Measurements from ENCODE around the gene GOSR1. TPM values are rescaled to one million over a fixed set of nuclear protein-coding genes. Genes with fewer than 3 reads are reported as not detected.
A peak's percentile ranks its signal among the peaks of the same experiment; 100 is the strongest.

GOSR1 gene
- total RNA-seq, 1 donor from 2014 or later = 38.3 TPM

GRCh38 chr17:30514895-30515596, 37.8 kb downstream of the GOSR1 start:
- DNase-seq (ENCODE audit: low read depth) = no peak
- peaks cover 3% of the 10 kb centered on the region for H3K36me3 ChIP-seq (ENCODE audit: control insufficient read depth, insufficient read depth, low read length)
- no peaks in the 10 kb centered on the region for H3K27me3 ChIP-seq (ENCODE audit: control insufficient read depth, insufficient read depth, low read length)
- H3K4me3 ChIP-seq (ENCODE audit: low read depth, low read length) = no peak overlapping the region
- no peak for TF ChIP-seq CTCF (IDR thresholded peaks at IDR 0.05; ENCODE audit: insufficient read depth, low read length, poor library complexity, severe bottlenecking)

GRCh38 chr17:30517786-30518185, 40.6 kb downstream of the GOSR1 start:
- Histone ChIP-seq H3K27me3 (ENCODE audit: control insufficient read depth, insufficient read depth, low read length) (no peaks in the 10 kb centered on the region), H3K4me3 (ENCODE audit: low read depth, low read length) (no peak overlapping the region), H3K36me3 (ENCODE audit: control insufficient read depth, insufficient read depth, low read length) (peaks cover 3% of the 10 kb centered on the region)
- DNase-seq (ENCODE audit: low read depth) = no peak
- TF ChIP-seq CTCF (IDR thresholded peaks at IDR 0.05; ENCODE audit: insufficient read depth, low read length, poor library complexity, severe bottlenecking) = no peak

GRCh38 chr17:30519166-30519565, 42.0 kb downstream of the GOSR1 start:
- H3K27me3 ChIP-seq (ENCODE audit: control insufficient read depth, insufficient read depth, low read length) = no peaks in the 10 kb centered on the region
- TF ChIP-seq CTCF (IDR thresholded peaks at IDR 0.05; ENCODE audit: insufficient read depth, low read length, poor library complexity, severe bottlenecking) = no peak
- peaks cover 1% of the 10 kb centered on the region for H3K36me3 ChIP-seq (ENCODE audit: control insufficient read depth, insufficient read depth, low read length)
- no peak for DNase-seq (ENCODE audit: low read depth)
- H3K4me3 ChIP-seq (ENCODE audit: low read depth, low read length) = no peak overlapping the region

- DNase-seq (ENCODE audit: low read depth) = peak; percentile 12
- Histone ChIP-seq H3K36me3 (ENCODE audit: control insufficient read depth, insufficient read depth, low read length) (peaks cover 1% of the 10 kb centered on the region), H3K4me3 (ENCODE audit: low read depth, low read length) (no peak overlapping the region), H3K27me3 (ENCODE audit: control insufficient read depth, insufficient read depth, low read length) (no peaks in the 10 kb centered on the region)
- TF ChIP-seq CTCF (IDR thresholded peaks at IDR 0.05; ENCODE audit: insufficient read depth, low read length, poor library complexity, severe bottlenecking) = no peak
Observed at GRCh38 chr17:30519707-30520106, 42.5 kb downstream of the GOSR1 start.

- DNase-seq (ENCODE audit: low read depth) = no peak
- H3K27me3 ChIP-seq (ENCODE audit: control insufficient read depth, insufficient read depth, low read length) = no peaks in the 10 kb centered on the region
- H3K36me3 ChIP-seq (ENCODE audit: control insufficient read depth, insufficient read depth, low read length) = peaks cover 1% of the 10 kb centered on the region
- TF ChIP-seq CTCF (IDR thresholded peaks at IDR 0.05; ENCODE audit: insufficient read depth, low read length, poor library complexity, severe bottlenecking) = no peak
- H3K4me3 ChIP-seq (ENCODE audit: low read depth, low read length) = no peak overlapping the region
Observed at GRCh38 chr17:30520436-30520835, 43.2 kb downstream of the GOSR1 start.

- Histone ChIP-seq H3K4me3 (ENCODE audit: low read depth, low read length) (no peak overlapping the region), H3K36me3 (ENCODE audit: control insufficient read depth, insufficient read depth, low read length) (peaks cover 1% of the 10 kb centered on the region), H3K27me3 (ENCODE audit: control insufficient read depth, insufficient read depth, low read length) (no peaks in the 10 kb centered on the region)
- no peak for DNase-seq (ENCODE audit: low read depth)
- no peak for TF ChIP-seq CTCF (IDR thresholded peaks at IDR 0.05; ENCODE audit: insufficient read depth, low read length, poor library complexity, severe bottlenecking)
Observed at GRCh38 chr17:30520882-30521281, 43.7 kb downstream of the GOSR1 start.
